ENCODE results near the gene OR1M1.

DNA sequence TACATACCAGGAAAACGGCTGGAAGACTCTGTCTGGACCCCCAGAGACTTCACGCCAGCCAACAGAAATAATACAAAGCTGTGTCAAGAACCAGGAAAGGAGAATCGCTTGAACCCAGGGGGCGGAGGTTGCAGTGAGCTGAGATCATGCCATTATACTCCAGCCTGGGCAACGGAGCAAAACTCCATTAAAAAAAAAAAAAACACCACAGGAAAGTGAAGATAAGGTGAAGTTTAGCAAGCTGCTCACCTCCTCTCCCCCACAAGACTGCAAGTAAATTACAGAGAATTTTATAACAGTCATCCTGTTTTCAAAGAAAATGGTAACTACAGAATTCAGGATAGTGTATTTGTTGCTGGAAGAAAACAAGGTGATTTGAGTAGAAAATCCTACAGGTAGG is 29.7 kb downstream of the OR1M1 start:
- TF ChIP-seq ZC3H11A (IDR thresholded peaks at IDR 0.05; ENCODE audit: low read depth, low read length) (no peak), TEAD1 (CRISPR knock-in tag; IDR thresholded peaks at IDR 0.05) (no peak)

All from K562 (cell line).